Gastrocnemius medialis (tissue), 4 donors: Measurements from ENCODE around the gene GUCY2F. TPM values are rescaled to one million over a fixed set of nuclear protein-coding genes. Genes with fewer than 3 reads are reported as not detected.

ENCODE experiments used
- ATAC-seq, 2 donors: fragments of 150-250 bp; one replicate each; pipeline ENCODE4 v1.9.1; 2016
- DNase-seq, 2 donors: peaks; one replicate each; pipeline ENCODE4 v3.0.0-alpha.2; 2019
- H3K27ac ChIP-seq, 4 donors: fragments of 200-600 bp; sonication (generic); 1 replicate in 1 of 4; 2 replicates in 3 of 4; pipeline ENCODE4 v1.5.1; 2016 to 2018; ENCODE audit warnings: mild to moderate bottlenecking in 2 of 4, moderate library complexity in 1 of 4
- H3K27me3 ChIP-seq, 3 donors: fragments of 200-600 bp; sonication (generic) in 2 of 3; 1 replicate in 1 of 3; 2 replicates in 2 of 3; pipeline versions ENCODE4 v1.5.1 to v1.6.0; 2016 to 2019; ENCODE audit warnings: mild to moderate bottlenecking in 1 of 3, moderate library complexity in 1 of 3
- H3K36me3 ChIP-seq, 2 donors: fragments of 200-600 bp; sonication (generic) in 1 of 2; one replicate each; pipeline ENCODE4 v1.5.1; 2017 to 2018
- H3K4me1 ChIP-seq, 2 donors: fragments of 200-600 bp; sonication (generic) in 1 of 2; one replicate each; pipeline ENCODE4 v1.5.1; 2016 to 2017; ENCODE audit warnings: mild to moderate bottlenecking in 2 of 2
- H3K4me3 ChIP-seq, 4 donors: fragments of 200-600 bp; sonication (generic) in 3 of 4; 1 replicate in 1 of 4; 2 replicates in 3 of 4; pipeline ENCODE4 v1.5.1; 2016 to 2019; ENCODE audit warnings: mild to moderate bottlenecking in 2 of 4
- H3K9me3 ChIP-seq, 3 donors: fragments of 200-600 bp; sonication (generic) in 2 of 3; 1 replicate in 1 of 3; 2 replicates in 2 of 3; pipeline ENCODE4 v1.5.1; 2016 to 2019
- CTCF ChIP-seq, 5 experiments: fragments of 450-650 bp in 3 of 5; fragments of 200-600 bp in 2 of 5; sonication (generic) in 2 of 5; IDR thresholded peaks in 4 of 5; conservative IDR thresholded peaks in 1 of 5; 1 replicate in 4 of 5; 2 replicates in 1 of 5; pipeline ENCODE4 v1.5.1; 2016 to 2019; ENCODE audit warnings: antibody characterized with exemption in 5 of 5, mild to moderate bottlenecking in 3 of 5, moderate library complexity in 3 of 5
- POLR2A ChIP-seq, 2 donors: fragments of 450-650 bp; IDR thresholded peaks; one replicate each; pipeline ENCODE4 v1.6.1; 2017; ENCODE audit warnings: antibody characterized with exemption in 2 of 2, mild to moderate bottlenecking in 2 of 2, moderate library complexity in 2 of 2
- in situ Hi-C, 4 donors: fragments of 200-750 bp; cut with MboI; loops; one replicate each; pipeline versions ENCODE4 v1.15.0 to v1.8.0; 2017; ENCODE audit warnings: low sequenced_read_pairs in 4 of 4
- intact Hi-C: fragments of 100-400 bp; cut with DNase I; formaldehyde crosslinking; loops from one replicate; pipeline ENCODE4 v1.15.1; 2023; ENCODE audit warnings: low total_unique reads
- total RNA-seq, 4 donors: library from RNA; depleted of rRNA; stranded (reverse); fragments of >200 nt; gene quantifications; one replicate each; pipeline versions ENCODE4 v1.1.0 to v1.2.3, GENCODE V29; 2016

GUCY2F gene
- total RNA-seq, 4 donors from 2014 or later: not detected

GRCh38 chrX:109448282-109448938, 33.5 kb downstream of the GUCY2F start:
- Histone ChIP-seq H3K4me1 (no peaks in the 10 kb centered on the region), H3K27ac (no peak overlapping the region), H3K27me3 (no peaks in the 10 kb centered on the region), H3K4me3 (no peak overlapping the region), H3K36me3 (no peaks in the 10 kb centered on the region), H3K9me3 (no peaks in the 10 kb centered on the region)
- no peak for ATAC-seq
- DNase-seq: no peak
- intact Hi-C loops (no loop called here), in situ Hi-C loops (no loop called here)
- TF ChIP-seq CTCF (IDR thresholded peaks at IDR 0.05 in 4 of 5, conservative IDR thresholded peaks at IDR 0.05 in 1 of 5): no peak
- no peak for TF ChIP-seq POLR2A (IDR thresholded peaks at IDR 0.05)

GRCh38 chrX:109441266-109441665, 40.6 kb downstream of the GUCY2F start:
- ATAC-seq (no peak), DNase-seq (no peak)
- in situ Hi-C loops: no loop called here
- Histone ChIP-seq H3K4me1 (no peaks in the 10 kb centered on the region), H3K9me3 (no peaks in the 10 kb centered on the region), H3K27ac (no peak overlapping the region), H3K27me3 (peaks cover 0 to 3% (median 0%) of the 10 kb centered on the region in 3 donors), H3K4me3 (no peak overlapping the region), H3K36me3 (no peaks in the 10 kb centered on the region)
- intact Hi-C loops: no loop called here
- TF ChIP-seq CTCF (IDR thresholded peaks at IDR 0.05 in 4 of 5, conservative IDR thresholded peaks at IDR 0.05 in 1 of 5): no peak
- TF ChIP-seq POLR2A (IDR thresholded peaks at IDR 0.05): no peak

- H3K27ac ChIP-seq: no peak overlapping the region
- H3K4me3 ChIP-seq: no peak overlapping the region
- DNase-seq: no peak
- no peaks in the 10 kb centered on the region for H3K36me3 ChIP-seq
- H3K4me1 ChIP-seq: no peaks in the 10 kb centered on the region
- TF ChIP-seq CTCF (IDR thresholded peaks at IDR 0.05 in 4 of 5, conservative IDR thresholded peaks at IDR 0.05 in 1 of 5): no peak
- no peak for TF ChIP-seq POLR2A (IDR thresholded peaks at IDR 0.05)
- intact Hi-C loops: no loop called here
- no peak for ATAC-seq
- H3K27me3 ChIP-seq: peaks cover 0 to 3% (median 0%) of the 10 kb centered on the region in 3 donors
- in situ Hi-C loops: no loop called here
- H3K9me3 ChIP-seq: no peaks in the 10 kb centered on the region
These were observed 41.4 kb downstream of the GUCY2F start for GRCh38 chrX:109440475-109440874.

GRCh38 chrX:109409181-109409580, 72.7 kb downstream of the GUCY2F start:
- DNase-seq (no peak), ATAC-seq (no peak)
- Histone ChIP-seq H3K36me3 (no peaks in the 10 kb centered on the region), H3K4me1 (no peaks in the 10 kb centered on the region), H3K9me3 (no peaks in the 10 kb centered on the region), H3K4me3 (no peak overlapping the region), H3K27ac (no peak overlapping the region), H3K27me3 (peaks cover 0 to 6% (median 6%) of the 10 kb centered on the region in 3 donors)
- no peak for TF ChIP-seq CTCF (IDR thresholded peaks at IDR 0.05 in 4 of 5, conservative IDR thresholded peaks at IDR 0.05 in 1 of 5)
- no peak for TF ChIP-seq POLR2A (IDR thresholded peaks at IDR 0.05)
- in situ Hi-C loops (no loop called here), intact Hi-C loops (no loop called here)

GRCh38 chrX:109403922-109404321, 78.0 kb downstream of the GUCY2F start:
- TF ChIP-seq POLR2A (IDR thresholded peaks at IDR 0.05): no peak
- TF ChIP-seq CTCF (IDR thresholded peaks at IDR 0.05 in 4 of 5, conservative IDR thresholded peaks at IDR 0.05 in 1 of 5): no peak
- Histone ChIP-seq H3K36me3 (no peaks in the 10 kb centered on the region), H3K9me3 (no peaks in the 10 kb centered on the region), H3K27me3 (no peaks in the 10 kb centered on the region), H3K4me1 (no peaks in the 10 kb centered on the region), H3K4me3 (no peak overlapping the region), H3K27ac (no peak overlapping the region)
- in situ Hi-C loops (no loop called here), intact Hi-C loops (no loop called here)
- DNase-seq (no peak), ATAC-seq (no peak)
